Activated CD4-positive, alpha-beta T cell treated with anti-CD3 and anti-CD28 coated beads, Interleukin-2, amount 50 U/mL, for 4 hours (primary cell): ENCODE measurements around the gene ZNF732.
"Not testable (repeated sequence)": the region's sequence is repeated elsewhere in the genome, so short reads cannot be mapped to it uniquely, and the experiment has no call there.

Experiments used
- DNase-seq, 2 experiments: peaks; one replicate each; pipeline ENCODE4 v3.0.0-alpha.2; 2020

ZNF732 gene

DNA sequence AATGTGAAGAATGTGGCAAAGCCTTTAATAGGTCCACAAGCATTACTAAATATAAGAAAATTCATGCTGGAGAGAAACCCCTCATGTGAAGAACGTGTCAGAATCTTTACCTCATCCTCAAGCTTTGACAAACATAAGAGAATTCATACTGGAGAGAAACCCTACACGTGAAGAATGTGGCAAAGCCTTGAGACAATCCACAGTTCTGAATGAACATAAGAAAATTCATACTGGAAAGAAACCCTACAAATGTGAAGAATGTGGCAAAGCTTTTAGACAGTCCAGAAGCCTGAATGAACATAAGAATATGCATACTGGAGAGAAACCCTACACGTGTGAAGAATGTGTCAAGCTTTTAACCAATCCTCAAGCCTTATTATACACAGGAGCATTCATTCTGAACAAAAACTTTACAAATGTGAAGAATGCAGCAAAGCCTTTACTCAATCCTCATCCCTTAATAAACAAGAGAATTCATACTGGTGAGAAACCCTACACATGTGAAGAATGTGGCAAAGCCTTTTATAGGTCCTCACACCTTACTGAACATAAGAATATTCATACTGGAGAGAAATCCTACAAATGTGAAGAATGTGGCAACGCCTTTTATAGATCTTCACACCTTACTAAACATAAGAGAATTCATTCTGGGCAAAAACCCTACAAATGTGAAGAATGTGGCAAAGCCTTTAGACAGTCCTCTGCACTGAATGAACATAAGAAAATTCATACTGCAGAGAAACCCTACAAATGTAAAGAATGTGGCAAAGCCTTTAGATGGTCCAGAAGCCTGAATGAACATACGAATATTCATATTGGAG, 51.1 kb downstream of the ZNF732 start:
- DNase-seq: no peak

DNA sequence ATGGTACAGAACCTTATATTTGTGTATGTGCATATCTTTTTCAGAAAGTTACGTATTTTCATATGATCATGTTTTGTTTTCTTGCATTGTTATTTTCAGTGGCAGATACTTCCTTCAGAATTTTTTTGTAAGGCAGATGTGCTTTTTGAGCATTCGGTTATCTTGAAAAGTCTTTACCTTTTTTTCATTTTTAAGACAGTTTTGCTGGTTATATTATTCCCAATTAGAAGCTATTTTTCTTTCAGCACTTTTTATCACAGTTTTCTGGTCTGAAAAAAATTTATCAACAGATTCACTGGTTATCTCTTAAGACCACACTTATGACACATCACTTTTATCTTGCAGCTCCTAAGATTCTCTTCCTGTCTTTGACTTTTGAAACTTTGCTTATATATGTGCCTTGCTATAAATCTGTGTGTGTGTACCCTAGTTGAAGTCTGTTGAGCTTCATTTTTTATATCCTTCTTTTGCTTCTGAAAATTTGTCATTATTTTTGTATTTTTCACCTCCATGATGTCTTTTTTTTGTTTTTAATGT, 53.1 kb downstream of the ZNF732 start:
- no peak for DNase-seq

GRCh38 chr4:244471-244870, 60.8 kb downstream of the ZNF732 start:
- DNase-seq: peak; percentile 40 to 47

DNA sequence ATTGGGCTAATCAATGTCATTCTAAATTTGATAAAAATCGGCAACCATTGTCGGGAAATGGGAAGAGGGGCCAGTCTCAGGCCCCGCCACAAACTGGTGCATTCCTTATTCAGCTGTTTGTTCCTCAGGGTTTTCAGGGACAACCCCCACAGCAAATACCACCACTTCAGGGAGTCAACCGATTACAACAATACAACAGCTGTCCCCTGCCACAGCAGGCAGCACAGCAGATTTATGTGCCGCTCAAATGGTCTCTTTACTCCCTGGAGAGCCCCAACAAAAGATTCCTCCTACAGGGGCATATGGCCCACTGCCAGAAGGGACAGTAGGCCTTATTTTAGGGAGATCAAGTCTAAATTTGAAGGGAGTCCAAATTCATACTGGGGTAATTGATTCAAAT, 61.8 kb downstream of the ZNF732 start:
- no peak for DNase-seq

DNA sequence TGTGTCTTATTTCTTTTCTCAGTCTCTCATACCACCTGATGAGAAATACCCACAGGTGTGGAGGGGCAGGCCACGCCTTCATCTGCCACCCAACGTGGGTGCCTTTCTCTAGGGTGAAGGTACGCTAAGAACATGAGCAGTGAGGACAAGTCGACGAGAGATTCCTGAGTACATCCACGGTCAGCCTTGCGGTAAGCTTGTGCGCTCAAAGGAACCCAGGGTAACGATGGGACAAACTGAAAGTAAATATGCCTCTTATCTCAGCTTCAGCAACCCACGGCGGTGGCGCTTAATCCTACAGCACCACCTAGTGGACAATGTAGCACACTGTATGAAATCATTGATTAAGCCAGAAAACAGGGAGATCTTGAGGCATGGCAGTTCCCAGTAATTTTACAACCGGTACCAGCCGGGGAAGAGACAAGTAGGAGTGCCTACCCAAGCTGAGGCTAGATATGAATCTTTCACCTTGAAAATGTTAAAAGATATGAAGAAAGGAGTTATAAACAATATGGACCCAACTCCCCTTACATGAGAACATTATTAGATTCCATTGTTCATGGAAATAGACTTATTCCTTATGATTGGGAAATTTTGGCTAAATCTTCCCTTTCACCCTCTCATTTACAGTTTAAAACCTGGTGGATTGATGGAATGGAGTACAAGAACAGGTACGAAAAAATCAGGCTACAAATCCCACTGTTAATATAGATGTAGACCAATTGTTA, 63.0 kb downstream of the ZNF732 start:
- peak; percentile 48 to 56 for DNase-seq

GRCh38 chr4:241411-241810, 63.9 kb downstream of the ZNF732 start:
- not testable (repeated sequence) for DNase-seq

GRCh38 chr4:236028-236427, 69.2 kb downstream of the ZNF732 start:
- DNase-seq: no peak

DNA sequence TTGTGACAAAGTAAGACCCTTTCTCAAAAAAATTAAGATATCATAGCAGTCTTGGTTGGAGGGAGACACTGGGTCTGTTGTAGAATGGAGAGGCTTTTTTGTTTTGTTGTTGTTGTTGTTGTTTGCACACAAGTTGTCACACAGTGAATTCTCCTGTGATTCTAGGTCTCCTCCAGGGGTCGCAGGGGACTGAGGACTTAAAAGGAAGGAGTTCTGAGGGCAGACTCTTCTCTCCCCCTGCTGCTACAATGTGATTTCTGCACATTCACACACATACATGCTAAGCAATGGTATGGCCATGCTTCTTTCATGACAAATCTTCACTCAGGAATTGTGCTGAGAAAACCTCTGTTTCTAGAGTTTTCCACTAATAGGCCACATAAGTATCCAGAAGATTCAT, 71.1 kb downstream of the ZNF732 start:
- no peak for DNase-seq

DNA sequence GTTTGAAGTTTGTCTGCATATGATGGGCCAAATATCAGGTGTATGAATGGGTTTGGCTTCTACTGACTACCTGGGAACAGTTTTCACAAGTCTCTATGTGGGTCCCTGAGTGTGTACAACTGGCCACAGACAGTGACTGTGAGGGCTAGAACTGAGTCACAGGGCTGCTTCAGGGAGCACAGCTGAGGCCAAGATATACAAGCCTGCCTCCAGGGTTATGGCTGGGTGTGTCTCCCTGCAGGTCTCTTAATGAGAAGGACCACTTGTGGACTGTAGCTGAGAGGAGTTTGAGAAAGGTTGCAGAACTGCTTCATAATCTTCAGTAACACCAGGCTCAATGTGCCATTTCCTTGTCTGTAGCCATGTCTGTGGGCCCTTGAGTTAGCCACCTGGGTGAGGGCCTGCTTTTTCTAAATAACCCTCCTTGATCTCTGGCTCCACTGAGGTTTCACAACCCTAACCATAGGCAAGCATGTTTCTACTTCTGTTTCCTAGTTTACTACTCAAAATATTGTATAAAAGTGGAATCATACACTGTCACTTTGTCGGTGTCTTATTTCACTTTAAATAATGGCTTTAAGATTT, 81.3 kb downstream of the ZNF732 start:
- no peak for DNase-seq
